MM.1S (cell line): Measurements from ENCODE around the gene UBL4A.
A peak's percentile ranks its signal among the peaks of the same experiment; 100 is the strongest.

Experiments
- DNase-seq: peaks from one replicate; pipeline ENCODE4 v3.0.0-alpha.2; 2015
- H2AFZ ChIP-seq: fragments of 300-600 bp; sonication (generic); 2 replicates; pipeline ENCODE4 v1.6.0; 2016; ENCODE audit warnings: antibody characterized with exemption, low read length
- H3F3A ChIP-seq: fragments of 300-600 bp; sonication (generic); 2 replicates; pipeline ENCODE4 v1.6.1; 2016; ENCODE audit warnings: mild to moderate bottlenecking, antibody characterized with exemption, low read length, moderate library complexity, mixed read lengths; ENCODE audit not compliant: insufficient read depth
- H3K27ac ChIP-seq: fragments of 300-600 bp; sonication (generic); 2 replicates; pipeline ENCODE4 v1.5.1; 2016; ENCODE audit warnings: mild to moderate bottlenecking, low read length
- H3K27me3 ChIP-seq: fragments of 300-600 bp; sonication (generic); replicated peaks from 2 replicates; pipeline ENCODE4 v1.6.0; 2016; ENCODE audit warnings: low read length; ENCODE audit not compliant: insufficient read depth
- H3K36me3 ChIP-seq: fragments of 300-600 bp; sonication (generic); replicated peaks from 2 replicates; pipeline ENCODE4 v1.6.1; 2016; ENCODE audit warnings: mild to moderate bottlenecking, low read length, mixed read lengths; ENCODE audit not compliant: insufficient read depth
- H3K4me1 ChIP-seq: fragments of 300-600 bp; sonication (generic); 2 replicates; pipeline ENCODE4 v1.6.1; 2016; ENCODE audit warnings: low read length, mixed read lengths
- H3K4me2 ChIP-seq: fragments of 300-600 bp; sonication (generic); 2 replicates; pipeline ENCODE4 v1.6.0; 2016; ENCODE audit warnings: low read depth, low read length
- H3K4me3 ChIP-seq: fragments of 300-600 bp; sonication (generic); 2 replicates; pipeline ENCODE4 v1.5.1; 2016; ENCODE audit warnings: low read length, mixed read lengths
- H3K79me2 ChIP-seq: fragments of 300-600 bp; sonication (generic); 2 replicates; pipeline ENCODE4 v1.6.1; 2016; ENCODE audit warnings: mixed run types, low read length, mixed read lengths
- H3K9ac ChIP-seq: fragments of 300-600 bp; sonication (generic); 2 replicates; pipeline ENCODE4 v1.6.1; 2016; ENCODE audit warnings: low read length, mixed read lengths
- H3K9me2 ChIP-seq: fragments of 300-600 bp; sonication (generic); replicated peaks from 2 replicates; pipeline ENCODE4 v1.6.1; 2016; ENCODE audit warnings: mild to moderate bottlenecking, low read length, mixed read lengths; ENCODE audit not compliant: insufficient read depth
- H3K9me3 ChIP-seq: fragments of 300-600 bp; sonication (generic); replicated peaks from 2 replicates; pipeline ENCODE4 v1.6.1; 2016; ENCODE audit warnings: mild to moderate bottlenecking, low read length, mixed read lengths; ENCODE audit not compliant: insufficient read depth
- H4K20me1 ChIP-seq: fragments of 300-600 bp; sonication (generic); 2 replicates; pipeline ENCODE4 v1.6.1; 2016; ENCODE audit warnings: mild to moderate bottlenecking, low read length, moderate library complexity, mixed read lengths; ENCODE audit not compliant: insufficient read depth
- EZH2 ChIP-seq: fragments of 300-600 bp; sonication (generic); optimal IDR thresholded peaks from 2 replicates; pipeline ENCODE3; 2017; ENCODE audit warnings: low read depth, mild to moderate bottlenecking, antibody characterized with exemption, low read length, mixed read lengths
- EZH2phosphoT487 ChIP-seq: fragments of 300-600 bp; sonication (generic); IDR thresholded peaks from 2 replicates; pipeline ENCODE4 v1.6.1; 2018; ENCODE audit warnings: antibody characterized with exemption, low read length
- TF ChIP-seq, protein P1 (sequence below): fragments of 300-600 bp; sonication (generic); IDR thresholded peaks from 2 replicates; pipeline ENCODE4 v1.5.1; 2016; ENCODE audit warnings: antibody characterized with exemption, low read length, mixed read lengths

The UBL4A gene

GRCh38 chrX:154462396-154462795, 24.0 kb downstream of the UBL4A start:
- H3K27ac ChIP-seq, result no peak overlapping the region

DNA sequence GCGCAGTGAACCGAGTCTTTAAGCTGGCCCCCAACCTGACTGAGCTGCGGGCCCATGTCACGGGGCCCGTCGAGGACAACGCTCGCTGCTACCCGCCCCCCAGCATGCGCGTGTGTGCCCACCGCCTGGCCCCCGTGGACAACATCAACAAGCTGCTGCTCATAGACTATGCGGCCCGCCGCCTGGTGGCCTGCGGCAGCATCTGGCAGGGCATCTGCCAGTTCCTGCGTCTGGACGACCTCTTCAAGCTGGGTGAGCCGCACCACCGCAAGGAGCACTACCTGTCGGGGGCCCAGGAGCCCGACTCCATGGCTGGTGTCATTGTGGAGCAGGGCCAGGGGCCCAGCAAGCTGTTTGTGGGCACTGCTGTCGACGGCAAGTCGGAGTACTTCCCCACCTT, 26.1 kb downstream of the UBL4A start:
- Histone ChIP-seq H3K79me2 (peaks cover 5% of the 10 kb centered on the region; the same call in 1 of the 2 replicates), H3K9ac (no peak overlapping the region), H3K27me3 (no peaks in the 10 kb centered on the region), H3K9me2 (no peaks in the 10 kb centered on the region), H3K36me3 (no peaks in the 10 kb centered on the region), H3K4me1 (no peaks in the 10 kb centered on the region), H3K4me3 (no peak overlapping the region), H3K9me3 (no peaks in the 10 kb centered on the region), H4K20me1 (no peaks in the 10 kb centered on the region), H3K27ac (no peak overlapping the region), H3K4me2 (no peak overlapping the region), H2AFZ (no peak overlapping the region), H3F3A (no peaks in the 10 kb centered on the region)
- no peak for DNase-seq
- no peak for TF ChIP-seq EZH2
- TF ChIP-seq EZH2phosphoT487, result no peak
- TF ChIP-seq, protein P1, sequence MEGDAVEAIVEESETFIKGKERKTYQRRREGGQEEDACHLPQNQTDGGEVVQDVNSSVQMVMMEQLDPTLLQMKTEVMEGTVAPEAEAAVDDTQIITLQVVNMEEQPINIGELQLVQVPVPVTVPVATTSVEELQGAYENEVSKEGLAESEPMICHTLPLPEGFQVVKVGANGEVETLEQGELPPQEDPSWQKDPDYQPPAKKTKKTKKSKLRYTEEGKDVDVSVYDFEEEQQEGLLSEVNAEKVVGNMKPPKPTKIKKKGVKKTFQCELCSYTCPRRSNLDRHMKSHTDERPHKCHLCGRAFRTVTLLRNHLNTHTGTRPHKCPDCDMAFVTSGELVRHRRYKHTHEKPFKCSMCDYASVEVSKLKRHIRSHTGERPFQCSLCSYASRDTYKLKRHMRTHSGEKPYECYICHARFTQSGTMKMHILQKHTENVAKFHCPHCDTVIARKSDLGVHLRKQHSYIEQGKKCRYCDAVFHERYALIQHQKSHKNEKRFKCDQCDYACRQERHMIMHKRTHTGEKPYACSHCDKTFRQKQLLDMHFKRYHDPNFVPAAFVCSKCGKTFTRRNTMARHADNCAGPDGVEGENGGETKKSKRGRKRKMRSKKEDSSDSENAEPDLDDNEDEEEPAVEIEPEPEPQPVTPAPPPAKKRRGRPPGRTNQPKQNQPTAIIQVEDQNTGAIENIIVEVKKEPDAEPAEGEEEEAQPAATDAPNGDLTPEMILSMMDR, result no peak

More at GRCh38 chrX:154462396-154462795, 24.0 kb downstream of the UBL4A start:
- no peaks in the 10 kb centered on the region for H3K36me3 ChIP-seq
- TF ChIP-seq, protein P1, result no peak
- TF ChIP-seq EZH2phosphoT487, result no peak
- TF ChIP-seq EZH2, result no peak
- H3F3A ChIP-seq, result no peaks in the 10 kb centered on the region
- no peaks in the 10 kb centered on the region for H3K4me1 ChIP-seq
- no peak overlapping the region for H3K4me2 ChIP-seq
- H3K9me2 ChIP-seq, result no peaks in the 10 kb centered on the region
- no peak overlapping the region for H2AFZ ChIP-seq
- no peak for DNase-seq
- no peaks in the 10 kb centered on the region for H4K20me1 ChIP-seq
- H3K9ac ChIP-seq, result no peak overlapping the region
- peaks cover 5% of the 10 kb centered on the region; the same call in 1 of the 2 replicates for H3K79me2 ChIP-seq
- no peaks in the 10 kb centered on the region for H3K27me3 ChIP-seq
- H3K9me3 ChIP-seq, result no peaks in the 10 kb centered on the region
- no peak overlapping the region for H3K4me3 ChIP-seq

GRCh38 chrX:154459832-154460231, 26.6 kb downstream of the UBL4A start:
- Histone ChIP-seq H3K27ac (no peak overlapping the region), H3K4me3 (no peak overlapping the region), H3K9me3 (no peaks in the 10 kb centered on the region), H3K4me1 (no peaks in the 10 kb centered on the region), H3K27me3 (no peaks in the 10 kb centered on the region), H3F3A (no peaks in the 10 kb centered on the region), H3K4me2 (peak overlapping the region; percentile 21; the same call in 1 of the 2 replicates), H2AFZ (no peak overlapping the region), H3K9ac (no peak overlapping the region), H3K9me2 (no peaks in the 10 kb centered on the region), H3K36me3 (no peaks in the 10 kb centered on the region), H3K79me2 (peaks cover 5% of the 10 kb centered on the region; the same call in 1 of the 2 replicates), H4K20me1 (no peaks in the 10 kb centered on the region)
- TF ChIP-seq EZH2phosphoT487 (no peak), EZH2 (no peak)
- TF ChIP-seq, protein P1, result no peak
- DNase-seq, result no peak
